H9 (cell line): ENCODE measurements around the gene SLC9A6. TPM values are rescaled to one million over a fixed set of nuclear protein-coding genes. Genes with fewer than 3 reads are reported as not detected.

Experiments
- DNase-seq: peaks from one replicate; pipeline ENCODE4 v3.0.0-alpha.2; 2017
- H2AFZ ChIP-seq: one replicate; pipeline ENCODE4 v1.6.1; 2013; ENCODE audit warnings: mild to moderate bottlenecking, low read length, control low read depth, moderate library complexity
- H2AK5ac ChIP-seq: 2 replicates; pipeline ENCODE4 v1.6.1; 2013; ENCODE audit warnings: low read length, control low read depth, mixed read lengths; ENCODE audit not compliant: insufficient read length
- H2BK120ac ChIP-seq: one replicate; pipeline ENCODE4 v1.6.1; 2013; ENCODE audit warnings: low read depth, mild to moderate bottlenecking, low read length, control low read depth, inconsistent platforms; ENCODE audit not compliant: poor library complexity, severe bottlenecking
- H2BK12ac ChIP-seq: 2 replicates; pipeline ENCODE4 v1.6.1; 2013; ENCODE audit warnings: low read length, control low read depth, mixed read lengths, low read depth; ENCODE audit not compliant: insufficient read length
- H2BK15ac ChIP-seq: 2 replicates; pipeline ENCODE4 v1.6.1; 2013; ENCODE audit warnings: low read depth, low read length, control low read depth
- H2BK20ac ChIP-seq: one replicate; pipeline ENCODE4 v1.6.1; 2013; ENCODE audit warnings: low read depth, mild to moderate bottlenecking, low read length, control low read depth, inconsistent platforms; ENCODE audit not compliant: poor library complexity, severe bottlenecking
- H2BK5ac ChIP-seq: 2 replicates; pipeline ENCODE4 v1.6.1; 2013; ENCODE audit warnings: low read length, control low read depth, mixed read lengths; ENCODE audit not compliant: insufficient read length
- H3K14ac ChIP-seq: 2 replicates; pipeline ENCODE4 v1.6.1; 2013; ENCODE audit warnings: low read length, control low read depth; ENCODE audit not compliant: insufficient read depth
- H3K18ac ChIP-seq: 2 replicates; pipeline ENCODE4 v1.6.1; 2013; ENCODE audit warnings: low read depth, mild to moderate bottlenecking, mixed read lengths, low read length, control low read depth; ENCODE audit not compliant: insufficient read length
- H3K23ac ChIP-seq: 2 replicates; pipeline ENCODE4 v1.6.1; 2013; ENCODE audit warnings: low read length, control low read depth, mixed read lengths, low read depth; ENCODE audit not compliant: insufficient read length
- H3K23me2 ChIP-seq: 2 replicates; pipeline ENCODE4 v1.6.1; 2013; ENCODE audit warnings: low read depth, mild to moderate bottlenecking, mixed read lengths, low read length, control low read depth; ENCODE audit not compliant: insufficient read length, poor library complexity, severe bottlenecking
- H3K27ac ChIP-seq: 2 replicates; pipeline ENCODE4 v1.5.1; 2013; ENCODE audit warnings: low read length, control low read depth, mixed read lengths, low read depth; ENCODE audit not compliant: insufficient read length
- H3K27me3 ChIP-seq: 2 replicates; pipeline ENCODE4 v1.6.1; 2013; ENCODE audit warnings: low read length, control low read depth, inconsistent platforms; ENCODE audit not compliant: insufficient read depth
- H3K4ac ChIP-seq: 2 replicates; pipeline ENCODE4 v1.6.1; 2013; ENCODE audit warnings: low read depth, mild to moderate bottlenecking, control low read depth, inconsistent platforms, low read length, moderate library complexity
- H3K4me1 ChIP-seq: 2 replicates; pipeline ENCODE4 v1.6.1; 2013; ENCODE audit warnings: low read length, control low read depth, inconsistent platforms; ENCODE audit not compliant: insufficient read depth
- H3K4me2 ChIP-seq: 2 replicates; pipeline ENCODE4 v1.6.1; 2013; ENCODE audit warnings: low read length, control low read depth, mixed read lengths; ENCODE audit not compliant: insufficient read length, insufficient read depth
- H3K56ac ChIP-seq: 2 replicates; pipeline ENCODE4 v1.6.1; 2013; ENCODE audit warnings: low read depth, mild to moderate bottlenecking, mixed read lengths, low read length, control low read depth; ENCODE audit not compliant: insufficient read length
- H3K79me1 ChIP-seq: 2 replicates; pipeline ENCODE4 v1.6.1; 2013; ENCODE audit warnings: low read depth, mild to moderate bottlenecking, moderate library complexity, low read length, control low read depth, inconsistent platforms; ENCODE audit not compliant: insufficient read depth, poor library complexity, severe bottlenecking
- H3K79me2 ChIP-seq: 2 replicates; pipeline ENCODE4 v1.6.1; 2013; ENCODE audit warnings: low read length, control low read depth, inconsistent platforms; ENCODE audit not compliant: insufficient read depth
- H3K9ac ChIP-seq: 2 replicates; pipeline ENCODE4 v1.6.1; 2013; ENCODE audit warnings: low read length, control low read depth, mixed read lengths; ENCODE audit not compliant: insufficient read length; ENCODE audit errors: extremely low read depth
- H3K9me3 ChIP-seq: one replicate; pipeline ENCODE4 v1.6.1; 2013; ENCODE audit warnings: low read depth, low read length, inconsistent platforms; ENCODE audit not compliant: control insufficient read depth
- H3T11ph ChIP-seq: one replicate; pipeline ENCODE4 v1.6.1; 2013; ENCODE audit warnings: mild to moderate bottlenecking, low read length, control low read depth, inconsistent platforms
- H4K20me1 ChIP-seq: one replicate; pipeline ENCODE4 v1.6.1; 2013; ENCODE audit not compliant: control insufficient read depth, insufficient read length, insufficient read depth
- H4K5ac ChIP-seq: 2 replicates; pipeline ENCODE4 v1.6.1; 2013; ENCODE audit warnings: low read depth, mild to moderate bottlenecking, mixed read lengths, low read length, control low read depth; ENCODE audit not compliant: insufficient read length
- H4K8ac ChIP-seq: replicated peaks from 2 replicates; pipeline ENCODE4 v1.6.1; 2013; ENCODE audit warnings: low read length, control low read depth, mixed read lengths, low read depth; ENCODE audit not compliant: insufficient read length
- H4K91ac ChIP-seq: 2 replicates; pipeline ENCODE4 v1.6.1; 2013; ENCODE audit warnings: low read depth, mild to moderate bottlenecking, moderate library complexity, mixed read lengths, low read length, control low read depth; ENCODE audit not compliant: insufficient read length
- H3K27ac Mint-ChIP-seq, 3 experiments: 2 replicates in 2 of 3; 3 replicates in 1 of 3; pipeline ENCODE4 v1.8.0; 2020 to 2021; ENCODE audit warnings: mixed read lengths in 3 of 3, mild to moderate bottlenecking in 1 of 3, moderate library complexity in 1 of 3
- H3K27me3 Mint-ChIP-seq: 2 replicates; pipeline ENCODE4 v1.8.0; 2021; ENCODE audit warnings: low read depth, mild to moderate bottlenecking, moderate library complexity, mixed read lengths
- H3K36me3 Mint-ChIP-seq, 3 experiments: 2 replicates in 2 of 3; 3 replicates in 1 of 3; pipeline ENCODE4 v1.8.0; 2020 to 2021; ENCODE audit warnings: low read depth in 3 of 3, mixed read lengths in 3 of 3; ENCODE audit not compliant: insufficient read depth in 1 of 3
- H3K4me1 Mint-ChIP-seq, 2 experiments: 2 replicates each; pipeline ENCODE4 v1.8.0; 2020; ENCODE audit warnings: mixed read lengths in 2 of 2
- H3K4me3 Mint-ChIP-seq, 2 experiments: 2 replicates in 1 of 2; 3 replicates in 1 of 2; pipeline ENCODE4 v1.8.0; 2020 to 2021; ENCODE audit warnings: mild to moderate bottlenecking in 2 of 2, mixed read lengths in 2 of 2, moderate library complexity in 1 of 2
- H3K9me3 Mint-ChIP-seq, 2 experiments: 2 replicates in 1 of 2; 3 replicates in 1 of 2; pipeline ENCODE4 v1.8.0; 2020; ENCODE audit warnings: mild to moderate bottlenecking in 2 of 2, mixed read lengths in 2 of 2, moderate library complexity in 1 of 2
- total RNA-seq: library from RNA; stranded (reverse); gene quantifications from 2 replicates; pipeline ENCODE4 v1.2.1, GENCODE V29; 2021
- TF ChIP-seq, protein P1 (sequence below): fragments of 200-600 bp; sonication (generic); conservative IDR thresholded peaks from 3 replicates; pipeline ENCODE4 v1.8.0; 2021; ENCODE audit warnings: antibody characterized with exemption, mild to moderate bottlenecking

Gene SLC9A6
- total RNA-seq, 1 experiment from 2014 or later = 12.3 TPM

DNA sequence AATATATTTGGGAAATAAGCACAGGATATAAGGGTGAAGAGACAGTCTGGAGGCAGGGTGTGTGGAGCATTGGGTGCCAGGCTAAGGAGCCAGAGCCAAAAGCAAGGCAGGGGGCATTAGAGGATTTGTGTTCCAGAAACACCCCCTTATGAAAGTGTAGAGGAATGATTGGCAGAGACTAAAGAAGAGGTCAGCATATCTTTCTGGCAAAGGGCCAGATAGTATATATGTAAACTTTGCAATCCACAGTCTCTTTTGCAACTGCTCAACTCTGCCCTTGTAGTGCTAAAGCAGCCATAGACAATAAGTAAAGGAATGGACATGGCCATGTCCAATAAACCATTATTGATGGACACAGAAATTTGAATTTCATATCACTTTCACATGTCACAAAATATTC, 3.6 kb upstream of the SLC9A6 start:
- no peak overlapping the region for H2BK20ac ChIP-seq
- H3K27me3 Mint-ChIP-seq = peaks cover 7% of the 10 kb centered on the region
- H3K9me3 Mint-ChIP-seq = peaks cover 77 to 81% of the 10 kb centered on the region in 2 experiments
- no peak overlapping the region for H3K27ac ChIP-seq
- no peaks in the 10 kb centered on the region for H4K20me1 ChIP-seq
- H3K9ac ChIP-seq = no peak overlapping the region
- H4K91ac ChIP-seq = no peak overlapping the region
- H2AK5ac ChIP-seq = no peak overlapping the region
- H3K27ac Mint-ChIP-seq = no peak overlapping the region; a peak in 1 of 7 replicates
- H3K4me3 Mint-ChIP-seq = no peak overlapping the region
- no peak overlapping the region for H2AFZ ChIP-seq
- H3K4ac ChIP-seq = no peak overlapping the region
- H4K5ac ChIP-seq = no peak overlapping the region
- no peak overlapping the region for H4K8ac ChIP-seq
- no peaks in the 10 kb centered on the region for H3K4me1 ChIP-seq
- no peak overlapping the region for H2BK120ac ChIP-seq
- no peak overlapping the region for H3K14ac ChIP-seq
- H3K27me3 ChIP-seq = no peaks in the 10 kb centered on the region
- H3K4me1 Mint-ChIP-seq = peaks cover 12 to 14% of the 10 kb centered on the region in 2 experiments
- H3K9me3 ChIP-seq = peaks cover 44% of the 10 kb centered on the region
- H3K56ac ChIP-seq = no peak overlapping the region
- H2BK5ac ChIP-seq = no peak overlapping the region
- H3K79me2 ChIP-seq = no peaks in the 10 kb centered on the region
- peaks cover 0 to 2% (median 0%) of the 10 kb centered on the region in 3 experiments; a peak in 3 of 7 replicates for H3K36me3 Mint-ChIP-seq
- no peak overlapping the region for H3K23ac ChIP-seq
- H3K4me2 ChIP-seq = no peak overlapping the region
- DNase-seq = no peak
- TF ChIP-seq, protein P1, sequence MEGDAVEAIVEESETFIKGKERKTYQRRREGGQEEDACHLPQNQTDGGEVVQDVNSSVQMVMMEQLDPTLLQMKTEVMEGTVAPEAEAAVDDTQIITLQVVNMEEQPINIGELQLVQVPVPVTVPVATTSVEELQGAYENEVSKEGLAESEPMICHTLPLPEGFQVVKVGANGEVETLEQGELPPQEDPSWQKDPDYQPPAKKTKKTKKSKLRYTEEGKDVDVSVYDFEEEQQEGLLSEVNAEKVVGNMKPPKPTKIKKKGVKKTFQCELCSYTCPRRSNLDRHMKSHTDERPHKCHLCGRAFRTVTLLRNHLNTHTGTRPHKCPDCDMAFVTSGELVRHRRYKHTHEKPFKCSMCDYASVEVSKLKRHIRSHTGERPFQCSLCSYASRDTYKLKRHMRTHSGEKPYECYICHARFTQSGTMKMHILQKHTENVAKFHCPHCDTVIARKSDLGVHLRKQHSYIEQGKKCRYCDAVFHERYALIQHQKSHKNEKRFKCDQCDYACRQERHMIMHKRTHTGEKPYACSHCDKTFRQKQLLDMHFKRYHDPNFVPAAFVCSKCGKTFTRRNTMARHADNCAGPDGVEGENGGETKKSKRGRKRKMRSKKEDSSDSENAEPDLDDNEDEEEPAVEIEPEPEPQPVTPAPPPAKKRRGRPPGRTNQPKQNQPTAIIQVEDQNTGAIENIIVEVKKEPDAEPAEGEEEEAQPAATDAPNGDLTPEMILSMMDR = no peak
- H3K18ac ChIP-seq = no peak overlapping the region
- H3K23me2 ChIP-seq = no peaks in the 10 kb centered on the region
- no peak overlapping the region for H3T11ph ChIP-seq
- H3K79me1 ChIP-seq = no peaks in the 10 kb centered on the region
- H2BK12ac ChIP-seq = no peak overlapping the region
- H2BK15ac ChIP-seq = no peak overlapping the region
